CD4-positive, alpha-beta T cell treated with Interleukin-4 for 1 hour (primary cell): Measurements from ENCODE around the gene TMIE.
A peak's percentile ranks its signal among the peaks of the same experiment; 100 is the strongest.
"Not testable (repeated sequence)": the region's sequence is repeated elsewhere in the genome, so short reads cannot be mapped to it uniquely, and the experiment has no call there.

Experiments
- DNase-seq, 2 donors: peaks; one replicate each; pipeline ENCODE4 v3.0.0-alpha.2; 2020 to 2022

Gene TMIE

DNA sequence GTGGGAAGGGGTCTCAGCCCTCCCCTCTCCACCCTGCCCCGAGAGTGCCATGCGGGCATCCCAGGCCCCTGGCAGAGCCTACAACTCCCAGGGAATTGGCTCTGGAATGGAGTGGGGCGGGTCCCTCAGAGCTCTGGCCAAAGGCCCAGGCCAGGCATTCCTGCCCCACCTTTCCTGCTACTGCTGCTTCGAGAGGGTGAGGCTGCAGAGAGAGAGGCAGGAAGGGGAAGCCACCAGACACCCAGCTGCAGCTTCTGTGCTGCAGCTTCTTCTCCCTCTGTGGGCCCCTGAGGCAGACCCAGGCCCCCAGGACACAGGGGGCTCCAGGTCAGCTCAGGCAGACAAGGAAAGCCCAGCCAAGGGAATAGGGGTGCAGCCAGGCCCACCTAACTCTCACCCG, 10.4 kb upstream of the TMIE start:
- no peak for DNase-seq

DNA sequence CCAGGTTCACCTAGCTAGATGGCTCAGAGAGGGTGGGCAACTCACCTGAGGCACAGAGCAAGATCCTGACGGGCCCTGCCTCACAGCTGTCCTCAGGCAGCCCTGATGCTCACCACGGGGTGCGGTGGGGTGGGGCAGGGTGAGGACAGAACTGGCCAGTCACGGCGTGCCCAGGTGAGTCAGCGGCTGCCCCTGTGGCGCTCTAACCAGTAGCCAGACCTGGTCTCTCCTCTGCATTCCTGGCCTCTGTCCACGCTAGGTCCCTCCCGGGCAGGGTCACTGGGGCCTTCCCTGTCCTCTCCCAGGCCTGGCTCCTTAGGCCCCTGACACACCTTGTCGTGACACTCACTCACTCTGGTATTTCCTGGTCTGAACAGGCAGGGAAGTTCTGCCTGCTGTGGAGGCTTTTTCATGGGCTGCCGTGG, 8.6 kb upstream of the TMIE start:
- DNase-seq = no peak

DNA sequence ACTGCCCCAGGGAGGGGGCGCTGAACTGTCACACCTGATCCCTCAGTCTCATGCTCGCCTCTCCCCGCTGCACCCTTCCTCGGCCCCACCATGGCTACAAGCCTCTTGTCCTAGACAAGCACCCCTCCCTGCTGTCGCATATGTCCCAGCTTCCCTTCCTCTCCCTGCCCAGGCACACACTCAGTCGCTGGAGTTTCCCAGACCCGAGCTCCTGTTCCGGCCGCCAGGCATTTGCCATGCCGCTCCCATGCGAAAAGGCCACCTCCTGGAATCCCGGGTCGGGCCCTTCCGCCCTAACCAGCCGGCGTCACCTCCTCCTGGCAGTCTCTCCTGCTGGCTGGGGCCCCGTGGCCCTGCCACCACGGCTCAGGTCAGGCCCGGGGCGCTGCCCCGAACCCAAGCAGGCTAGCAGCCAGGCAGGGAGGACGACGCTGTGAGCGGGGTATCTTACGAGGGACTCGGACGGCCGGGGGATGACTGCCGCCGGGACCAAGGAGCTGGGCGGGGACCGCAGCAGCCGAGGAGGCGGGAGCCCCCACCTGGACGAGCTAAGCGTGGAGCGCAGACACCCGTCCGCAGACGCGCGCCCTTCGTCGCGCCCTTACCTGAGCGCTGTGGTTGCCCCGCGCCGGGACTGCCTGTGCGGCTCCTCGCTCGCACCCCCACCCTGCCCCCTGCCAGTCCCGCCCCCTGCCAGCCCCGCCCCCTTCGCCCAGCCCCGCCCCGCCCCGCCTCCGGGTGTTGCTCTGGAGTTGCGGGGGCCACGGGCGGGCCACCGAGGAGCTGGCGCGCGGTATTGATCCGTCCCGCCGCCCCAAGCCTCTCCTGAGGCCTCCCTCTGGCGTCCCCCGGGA, 7.9 kb upstream of the TMIE start, which contains the start of gene ALS2CL:
TSS of gene ALS2CL (minus strand) at position 642 of the 854 bp plus-strand sequence. CDS start 4,239 bp downstream, outside the sequence.
- peak; percentile 79 to 82 for DNase-seq

DNA sequence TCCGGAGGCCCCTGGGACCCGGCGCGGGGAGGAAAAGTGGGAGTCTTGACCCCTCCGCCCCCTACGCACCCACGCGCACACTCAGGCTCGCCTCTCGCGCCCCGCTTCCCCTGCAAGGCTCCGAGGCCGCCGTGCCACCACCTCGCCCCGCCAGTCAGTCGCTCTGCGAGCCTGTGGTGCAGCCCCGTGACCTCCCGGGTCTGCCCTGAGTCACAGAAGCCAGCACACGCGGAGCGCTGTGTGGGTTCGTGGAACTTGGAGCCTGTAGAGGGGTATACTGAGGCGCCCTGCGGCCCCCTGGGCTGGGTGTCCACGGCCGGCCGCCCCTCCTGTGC, 7.3 kb upstream of the TMIE start:
- DNase-seq = peak in 1 of 2 donors; percentile 46

DNA sequence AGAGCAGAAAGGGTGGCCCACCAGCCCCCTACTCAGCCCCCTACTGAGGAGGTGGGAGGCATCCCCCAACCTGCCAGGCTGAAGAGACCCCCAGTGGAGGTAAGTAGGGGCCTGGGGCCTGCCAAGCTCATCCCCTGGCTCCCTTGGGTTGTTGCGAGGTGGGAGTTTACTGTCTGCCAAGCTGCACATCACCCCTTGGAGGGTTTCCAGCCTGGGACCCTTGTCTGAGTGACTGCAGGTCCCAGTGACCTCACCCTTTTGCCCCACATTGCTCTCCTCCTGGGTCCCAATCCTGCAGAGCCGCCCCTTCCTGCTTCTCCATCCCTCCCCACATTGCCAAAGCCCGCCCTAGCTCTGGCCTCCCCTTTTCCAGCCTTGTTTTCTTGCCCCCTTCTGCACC, 6.7 kb upstream of the TMIE start:
- no peak for DNase-seq

DNA sequence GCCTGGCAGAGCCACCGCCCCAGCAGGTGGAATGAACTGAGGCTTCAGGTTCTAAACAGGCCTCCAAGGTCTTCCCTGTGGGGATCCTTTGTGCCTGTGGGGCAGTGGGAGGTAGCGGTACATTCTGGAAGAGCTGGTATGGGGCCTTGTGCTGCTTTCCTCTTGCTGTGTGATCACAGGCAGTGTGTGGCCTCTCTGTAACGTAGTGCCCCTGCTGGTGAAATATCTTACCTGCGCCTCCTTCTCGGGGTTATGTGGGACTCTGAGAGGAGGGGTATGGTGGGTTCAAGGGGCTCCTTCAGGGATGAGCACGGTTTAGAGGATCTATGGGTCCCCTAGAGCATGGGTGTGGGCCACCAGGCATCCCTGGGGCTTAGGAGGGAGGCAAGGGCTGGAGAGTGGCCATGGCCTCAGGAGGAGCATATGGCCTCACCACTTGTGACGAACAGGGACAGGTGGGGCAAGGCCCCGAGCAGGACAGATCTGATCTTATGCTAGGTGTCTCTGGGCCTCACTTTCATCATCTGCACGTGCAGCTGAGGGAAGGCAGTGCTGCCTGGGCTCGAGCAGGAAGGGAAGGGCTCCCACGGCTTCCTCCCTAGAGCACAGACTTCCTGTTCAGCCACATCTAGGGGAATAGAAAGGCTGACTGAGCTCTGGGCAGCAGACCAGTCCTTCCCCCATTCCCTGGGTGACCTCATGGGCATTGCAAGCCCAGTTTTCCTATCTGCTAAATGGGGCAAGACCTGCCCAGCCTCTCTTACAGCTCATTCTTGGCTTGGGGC, 5.8 kb upstream of the TMIE start:
- DNase-seq = peak; percentile 53 to 59

DNA sequence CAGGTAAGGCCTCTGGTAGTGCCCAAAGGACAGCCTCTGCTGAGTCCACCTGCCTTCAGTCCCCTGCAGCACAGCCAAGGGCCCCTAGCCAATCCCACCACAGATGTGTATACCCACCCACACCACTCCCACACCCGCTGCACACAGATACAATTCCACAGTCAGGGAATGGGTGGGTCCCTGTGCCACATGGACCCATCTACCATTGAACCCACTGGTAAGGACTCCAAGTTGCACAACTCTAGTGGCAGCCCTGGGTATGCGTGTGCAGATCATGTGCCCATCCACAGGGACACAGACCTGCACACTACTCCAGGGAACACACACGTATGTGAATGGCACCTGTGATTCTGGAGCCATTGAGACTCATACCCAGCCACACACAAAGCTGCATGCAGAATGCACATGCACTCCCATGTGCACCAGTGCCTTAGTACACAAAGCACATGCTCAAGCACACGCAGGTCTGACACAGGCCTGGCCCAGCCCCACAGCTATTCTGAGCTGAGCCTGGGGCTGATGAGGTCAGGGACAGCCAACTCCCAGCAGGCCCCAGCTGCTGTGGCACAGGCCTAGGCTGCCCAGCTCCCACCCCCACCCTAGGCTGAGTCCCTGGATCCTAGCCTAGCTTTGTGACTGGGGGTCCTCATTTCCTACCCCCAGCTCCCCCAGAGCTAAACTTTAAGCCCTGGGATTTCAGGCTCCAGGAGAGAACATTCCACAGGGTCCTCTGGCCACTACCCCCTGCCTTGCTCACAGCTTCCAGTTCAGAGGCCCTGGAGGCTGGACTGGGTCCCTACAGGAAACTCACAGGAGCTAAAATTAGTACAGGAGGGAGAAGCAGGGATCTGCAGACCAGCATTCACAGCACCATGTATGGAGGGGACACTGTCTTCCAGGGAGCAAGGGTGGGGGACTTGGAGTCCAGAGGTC, 5.0 kb upstream of the TMIE start:
- DNase-seq = no peak

DNA sequence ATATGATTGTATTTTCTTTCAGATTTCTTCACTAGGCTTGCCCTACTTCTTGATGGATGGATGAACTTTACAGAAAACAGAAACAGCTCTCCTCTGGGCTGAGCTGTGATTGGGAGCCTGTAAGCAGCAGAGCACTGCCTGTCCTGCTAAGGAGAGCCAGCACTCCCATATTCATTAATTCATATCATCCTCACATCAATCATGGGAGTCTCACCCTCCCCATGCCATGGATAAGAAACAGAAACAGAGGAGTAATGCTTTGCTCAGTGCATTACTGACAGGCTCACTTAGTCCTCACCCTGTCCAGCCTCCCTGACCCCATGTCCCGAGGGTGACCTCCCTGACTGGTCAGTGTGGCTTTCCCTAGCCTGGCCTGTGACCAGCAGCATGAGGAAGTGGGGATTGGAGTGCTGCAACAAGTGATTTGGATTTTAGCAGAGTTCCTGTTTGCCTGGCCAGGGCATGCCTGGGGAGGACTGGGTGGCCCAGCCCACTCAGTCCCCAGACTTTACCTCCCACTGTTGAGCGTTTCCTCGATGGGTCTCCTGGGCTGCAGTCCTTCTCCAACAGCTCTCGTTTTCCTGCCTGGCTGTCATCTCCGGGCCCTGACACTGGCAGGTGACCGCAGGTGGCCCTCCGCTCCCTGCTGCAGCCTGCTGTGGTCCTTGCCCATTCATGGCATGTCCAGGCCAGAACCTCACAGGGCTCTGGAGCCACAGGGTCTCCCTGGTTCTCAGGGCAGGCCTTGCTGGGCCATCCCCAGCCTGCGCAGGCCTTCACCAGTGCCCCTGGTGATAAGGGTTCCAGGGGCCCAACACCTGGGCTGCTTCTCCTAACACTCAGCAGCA, 1.3 kb upstream of the TMIE start:
- peak in 1 of 2 donors; percentile 57 for DNase-seq

DNA sequence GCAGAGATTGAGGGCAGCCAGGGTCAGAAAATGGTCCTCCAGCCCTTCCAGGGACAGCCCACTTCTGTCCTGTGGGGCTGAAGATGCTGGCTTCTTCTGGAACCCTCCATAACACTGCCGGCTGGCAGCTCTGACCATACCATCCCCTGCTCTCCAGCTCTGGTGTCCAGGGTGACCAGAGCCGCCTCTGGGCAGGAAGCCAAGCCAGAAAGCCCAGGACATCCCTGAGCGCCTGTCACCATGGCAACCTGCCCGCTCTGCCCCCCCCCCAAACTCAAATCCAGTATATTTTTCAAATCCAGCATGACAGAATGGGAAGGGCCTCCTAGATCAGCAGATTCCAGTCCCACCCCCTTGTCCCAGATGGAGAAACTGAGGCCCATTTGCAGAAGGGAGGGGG, 420 bp upstream of the TMIE start:
- DNase-seq = no peak

DNA sequence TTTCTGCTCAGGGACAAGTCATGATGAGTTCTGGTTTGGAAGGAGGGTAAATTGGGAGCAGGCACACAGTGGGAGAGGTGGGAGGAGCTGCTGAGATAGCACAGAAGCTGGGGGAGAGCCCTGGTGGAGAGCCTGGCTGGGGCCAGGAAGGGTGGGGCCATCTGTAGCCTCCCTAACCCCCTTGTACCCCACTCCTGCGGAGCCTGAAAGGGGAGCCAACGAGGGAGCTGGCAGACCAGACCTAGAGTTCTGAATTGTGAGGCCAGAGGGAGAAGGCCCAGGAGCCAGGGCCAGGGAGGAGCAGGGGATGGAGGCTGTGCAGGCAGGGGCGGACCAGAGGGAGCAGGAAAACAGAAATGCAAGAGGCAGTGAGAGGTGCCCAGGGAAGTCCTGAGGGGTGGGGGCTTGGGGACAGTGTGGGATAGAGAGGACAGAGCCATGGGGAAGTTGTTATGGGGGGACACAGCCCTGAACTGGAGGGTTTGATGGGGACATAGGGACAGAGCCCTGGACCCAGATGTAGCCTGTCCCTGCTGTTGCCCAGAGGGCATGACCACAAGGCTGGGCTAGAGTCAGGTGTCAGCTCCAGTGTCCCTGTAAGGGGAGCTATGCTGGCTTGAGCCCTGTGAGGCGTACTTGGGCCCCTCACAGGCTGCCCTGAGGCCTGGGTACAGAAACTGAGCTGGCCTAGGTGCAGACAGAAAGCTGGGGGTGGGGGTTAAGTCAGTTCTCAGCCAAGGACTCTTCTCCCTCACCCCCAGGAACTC, 1.2 kb downstream of the TMIE start:
- no peak for DNase-seq

DNA sequence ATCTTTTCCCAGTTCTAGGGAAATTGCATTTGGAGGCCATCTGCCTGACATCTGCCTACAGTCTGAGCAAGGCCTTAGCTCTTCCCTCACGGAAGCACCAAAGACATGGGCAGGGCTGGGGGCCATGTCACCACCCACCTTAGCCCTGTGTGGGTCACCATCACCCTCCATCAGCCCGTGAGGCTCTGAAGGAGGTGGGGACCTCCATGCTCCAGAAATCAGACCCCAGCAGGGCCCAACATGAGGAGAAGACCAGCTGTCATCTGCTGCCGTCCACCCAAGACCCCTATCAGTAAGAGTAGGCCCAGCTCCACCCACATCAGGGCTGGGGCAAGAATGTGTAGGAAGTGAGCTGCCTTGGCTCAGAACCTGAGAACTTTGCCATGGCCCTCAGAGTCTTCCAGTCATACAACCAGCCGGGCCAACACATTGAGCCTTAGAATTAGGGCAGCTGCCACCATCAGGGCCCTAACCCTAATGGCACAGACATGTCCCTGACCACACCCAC, 1.9 kb downstream of the TMIE start:
- no peak for DNase-seq

DNA sequence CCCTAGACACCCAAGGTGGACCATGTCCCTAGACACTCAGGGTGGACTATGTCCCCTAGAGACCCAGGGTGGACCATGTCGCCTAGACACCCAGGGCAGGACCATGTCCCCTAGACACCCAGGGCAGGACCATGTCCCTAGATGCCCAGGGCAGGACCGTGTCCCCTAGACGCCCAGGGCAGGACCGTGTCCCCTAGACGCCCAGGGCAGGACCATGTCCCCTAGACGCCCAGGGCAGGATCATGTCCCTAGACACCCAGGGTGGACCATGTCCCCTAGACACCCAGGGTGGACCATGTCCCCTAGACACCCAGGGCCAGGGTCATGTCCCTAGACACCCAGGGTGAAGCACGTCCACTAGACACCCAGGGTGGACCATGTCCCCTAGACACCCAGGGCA, 3.2 kb downstream of the TMIE start:
- not testable (repeated sequence) for DNase-seq

DNA sequence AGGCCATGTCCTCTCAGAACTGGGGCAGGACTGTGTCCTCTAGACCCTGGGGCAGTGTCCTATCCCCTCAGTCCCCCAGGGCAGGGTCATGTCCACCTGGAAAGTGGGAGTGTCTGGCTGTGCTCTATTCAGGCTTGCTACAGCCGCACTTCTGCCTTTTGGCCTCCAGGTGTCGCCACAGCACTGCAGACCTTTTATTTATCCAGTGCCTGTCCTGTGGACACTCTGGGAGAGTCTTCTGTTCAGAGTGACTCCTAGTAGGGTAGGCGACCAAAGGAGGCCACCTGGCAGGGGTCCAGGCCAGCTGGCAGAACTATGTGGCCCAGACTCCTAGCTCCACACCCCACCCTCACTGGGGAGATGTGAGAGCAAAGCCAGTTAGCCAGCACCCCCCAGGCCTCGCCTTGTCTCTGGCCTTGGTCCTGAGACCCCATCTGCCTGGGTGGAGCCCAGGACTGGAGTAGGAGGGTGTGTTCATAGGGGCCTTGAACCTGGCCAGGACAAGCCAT, 3.9 kb downstream of the TMIE start:
- DNase-seq = peak; percentile 73 to 74

DNA sequence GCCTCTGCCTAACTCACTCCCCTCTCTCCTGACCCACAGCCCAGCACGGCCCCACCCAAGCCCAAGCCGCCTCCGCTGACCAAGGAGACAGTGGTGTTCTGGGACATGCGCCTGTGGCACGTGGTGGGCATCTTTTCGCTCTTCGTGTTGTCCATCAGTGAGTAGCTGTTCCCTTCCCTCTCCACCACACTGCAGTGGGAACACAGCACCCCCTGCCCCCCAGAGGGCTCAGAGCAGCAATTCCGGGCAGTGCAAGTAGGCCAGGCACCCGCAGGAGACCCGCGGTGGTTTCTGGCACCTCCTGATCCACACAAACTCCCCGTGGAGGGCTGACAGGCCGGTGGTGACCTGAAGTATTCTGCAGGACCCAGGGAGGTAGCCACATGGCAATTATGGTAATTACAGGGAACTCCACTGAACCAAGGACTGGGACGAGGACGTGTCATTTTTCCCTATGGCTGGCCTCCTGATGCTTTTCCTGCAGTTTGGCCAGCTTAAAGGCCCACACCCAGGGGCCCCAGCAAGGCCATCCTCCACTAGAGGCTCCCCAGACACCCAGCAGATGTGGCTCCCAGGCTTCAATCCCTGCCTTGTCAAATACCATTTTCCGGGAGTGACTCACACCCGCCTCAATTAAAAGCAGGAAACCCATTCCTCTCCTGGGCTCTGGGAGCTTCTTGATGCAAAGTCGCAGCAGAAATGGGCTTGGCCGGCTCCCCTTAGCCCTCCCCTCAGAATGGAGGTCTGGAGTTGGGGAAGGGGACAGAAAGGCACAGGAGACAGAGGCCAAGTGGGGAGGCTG, 4.8 kb downstream of the TMIE start:
- no peak for DNase-seq

DNA sequence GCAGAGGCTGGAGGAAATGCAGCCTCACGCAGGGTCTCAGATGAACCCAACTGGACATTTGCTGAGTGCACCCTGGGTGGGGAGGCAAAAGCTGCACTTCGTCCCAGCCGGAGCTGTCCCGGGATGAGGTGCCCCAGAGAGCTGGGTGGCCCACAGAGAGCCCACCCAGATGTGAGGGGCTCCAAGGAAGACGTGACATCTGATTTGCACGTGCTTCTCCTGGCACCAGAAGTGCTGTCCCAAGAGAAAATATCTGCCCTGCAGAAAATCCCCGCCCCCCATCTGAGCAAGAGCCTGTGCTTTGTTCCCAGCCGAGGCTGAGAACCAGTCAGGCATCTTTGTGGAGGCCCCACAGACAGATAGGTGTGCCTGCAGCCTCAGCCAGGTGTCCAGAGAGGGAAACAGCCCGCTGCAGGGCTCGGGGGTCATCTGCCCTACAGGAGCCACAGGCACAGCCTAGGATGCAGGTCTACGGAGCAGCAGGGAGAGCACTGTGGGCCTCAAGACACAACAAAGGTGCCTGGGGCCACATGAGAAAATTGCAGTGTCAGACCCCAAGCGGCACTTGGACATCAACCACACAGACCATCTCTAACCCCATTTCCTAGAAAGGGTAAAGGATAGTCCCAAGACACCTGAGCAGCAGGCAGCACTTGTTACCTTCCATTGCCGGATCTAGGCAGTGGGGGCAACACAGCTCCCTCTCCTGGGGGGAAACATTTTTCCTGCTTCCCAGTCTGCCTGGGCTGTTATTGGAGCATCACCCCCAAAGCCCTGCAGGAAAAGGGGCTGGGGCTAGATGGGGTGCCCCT, 5.8 kb downstream of the TMIE start:
- DNase-seq = no peak

DNA sequence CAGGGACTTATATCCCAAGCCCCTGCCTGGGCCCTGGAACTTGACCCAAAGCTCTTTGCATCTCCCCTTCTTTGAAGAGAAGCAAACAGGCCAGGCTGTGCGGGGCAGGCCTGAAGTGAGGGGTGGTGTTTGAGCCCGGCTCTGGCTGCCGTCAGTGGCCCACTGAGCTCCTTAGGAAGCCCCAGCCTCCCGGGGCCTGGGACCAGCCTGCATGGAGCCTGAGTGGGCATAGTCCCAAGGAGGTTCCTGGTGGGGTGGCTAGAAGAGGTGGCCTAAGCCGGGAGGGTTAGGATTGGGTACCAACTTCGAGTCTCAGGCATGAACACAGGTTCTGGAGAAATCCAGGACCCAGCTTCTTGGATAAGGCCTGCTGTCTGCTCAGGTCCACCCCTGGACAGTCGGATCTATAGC, 6.4 kb downstream of the TMIE start:
- DNase-seq = no peak

DNA sequence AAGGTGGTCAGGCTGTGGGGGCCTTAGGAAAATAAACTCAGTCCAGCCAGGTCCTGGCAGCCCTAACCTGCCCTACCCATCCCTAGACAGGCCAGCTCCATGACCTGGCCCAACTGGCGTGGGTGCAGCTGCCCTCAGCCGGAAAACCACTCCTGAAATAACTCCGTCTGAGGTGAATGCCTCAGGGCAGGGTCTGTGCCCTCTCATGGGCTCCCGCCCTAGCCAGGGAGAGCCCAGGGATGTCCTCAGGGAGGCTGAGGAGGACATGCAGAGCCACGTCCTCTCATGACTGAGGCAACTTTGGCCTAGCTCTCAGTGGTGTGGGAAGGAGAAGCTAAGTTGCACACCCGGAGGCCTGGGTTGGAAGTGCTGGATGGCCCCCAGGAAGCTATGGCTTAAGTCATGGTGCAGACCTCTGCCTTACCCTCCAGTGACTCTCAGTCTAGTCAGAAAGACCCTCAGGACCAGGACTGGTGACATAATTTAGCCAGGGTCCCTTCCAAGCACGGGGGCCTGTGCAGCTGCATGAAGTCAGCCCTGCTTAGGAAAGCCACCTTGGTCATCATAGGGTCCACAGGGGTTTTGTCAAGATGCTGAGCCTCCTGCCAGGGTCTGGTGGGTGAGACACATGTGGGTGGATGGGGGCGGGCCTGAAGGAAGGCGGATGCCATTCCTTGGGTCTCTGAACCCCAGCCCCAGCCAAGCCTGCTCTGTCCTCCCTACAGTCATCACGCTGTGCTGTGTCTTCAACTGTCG, 7.4 kb downstream of the TMIE start:
- no peak for DNase-seq

DNA sequence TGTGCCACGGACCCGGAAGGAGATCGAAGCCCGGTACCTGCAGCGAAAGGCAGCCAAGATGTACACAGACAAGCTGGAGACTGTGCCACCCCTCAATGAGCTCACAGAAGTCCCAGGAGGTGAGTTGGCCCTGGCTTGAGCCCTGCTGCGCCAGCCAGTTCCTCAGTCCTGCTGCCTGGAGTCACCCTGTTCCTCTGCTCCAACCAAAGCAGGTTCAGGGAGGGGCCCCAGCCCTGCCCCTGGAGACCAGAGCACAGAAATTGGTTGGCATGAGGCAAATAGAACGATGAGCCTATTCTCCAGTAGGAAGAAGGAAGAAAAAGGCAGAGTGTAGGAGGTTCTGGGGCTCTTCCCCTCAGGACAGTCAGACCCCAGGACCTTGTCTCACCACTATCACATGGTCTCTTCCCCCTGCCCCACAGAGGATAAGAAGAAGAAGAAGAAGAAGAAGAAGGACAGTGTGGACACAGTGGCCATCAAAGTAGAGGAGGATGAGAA, 8.0 kb downstream of the TMIE start:
- DNase-seq = no peak
